ENCODE results near the gene TERT.

DNA sequence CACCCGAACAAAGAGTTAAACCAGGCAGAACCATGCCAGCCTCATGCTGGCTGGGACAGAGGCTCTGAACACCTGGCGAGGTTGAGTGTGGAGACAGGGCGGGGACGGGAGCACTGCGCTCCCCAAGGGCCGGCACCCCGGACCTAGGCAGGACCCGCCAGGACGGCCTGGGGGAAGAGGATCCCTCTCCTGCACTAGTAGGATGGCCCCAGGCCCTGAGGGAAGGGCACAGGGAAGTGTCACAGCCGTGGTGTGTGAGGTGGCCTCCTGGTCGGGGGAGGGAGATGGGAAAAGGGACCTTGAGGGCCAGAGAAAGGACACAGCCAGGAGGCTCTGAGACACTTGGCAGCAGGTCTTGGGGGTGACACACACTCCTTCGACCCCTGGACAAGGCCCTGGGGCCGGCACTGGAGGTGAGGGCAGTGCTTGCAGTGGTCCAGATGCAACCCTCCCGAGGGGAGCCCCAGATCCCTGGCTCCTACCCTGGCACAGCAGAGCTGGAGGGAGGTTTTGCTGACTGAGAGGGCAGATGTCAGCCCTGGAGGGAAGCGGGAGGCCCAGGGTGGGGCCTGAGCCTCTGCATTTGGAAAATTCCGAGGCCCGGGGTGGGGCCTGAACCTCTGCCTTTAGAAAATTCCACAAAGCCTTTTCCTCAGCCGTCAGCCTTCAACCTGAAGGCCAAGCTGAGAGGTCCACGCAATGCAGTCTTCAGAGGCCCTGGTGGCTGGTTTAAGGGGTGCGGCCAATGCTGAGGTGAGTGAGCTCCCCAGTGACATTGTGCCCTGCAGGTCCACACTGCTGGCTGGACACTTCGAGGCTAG is 24.8 kb upstream of the TERT start:
- TF ChIP-seq, protein P1, sequence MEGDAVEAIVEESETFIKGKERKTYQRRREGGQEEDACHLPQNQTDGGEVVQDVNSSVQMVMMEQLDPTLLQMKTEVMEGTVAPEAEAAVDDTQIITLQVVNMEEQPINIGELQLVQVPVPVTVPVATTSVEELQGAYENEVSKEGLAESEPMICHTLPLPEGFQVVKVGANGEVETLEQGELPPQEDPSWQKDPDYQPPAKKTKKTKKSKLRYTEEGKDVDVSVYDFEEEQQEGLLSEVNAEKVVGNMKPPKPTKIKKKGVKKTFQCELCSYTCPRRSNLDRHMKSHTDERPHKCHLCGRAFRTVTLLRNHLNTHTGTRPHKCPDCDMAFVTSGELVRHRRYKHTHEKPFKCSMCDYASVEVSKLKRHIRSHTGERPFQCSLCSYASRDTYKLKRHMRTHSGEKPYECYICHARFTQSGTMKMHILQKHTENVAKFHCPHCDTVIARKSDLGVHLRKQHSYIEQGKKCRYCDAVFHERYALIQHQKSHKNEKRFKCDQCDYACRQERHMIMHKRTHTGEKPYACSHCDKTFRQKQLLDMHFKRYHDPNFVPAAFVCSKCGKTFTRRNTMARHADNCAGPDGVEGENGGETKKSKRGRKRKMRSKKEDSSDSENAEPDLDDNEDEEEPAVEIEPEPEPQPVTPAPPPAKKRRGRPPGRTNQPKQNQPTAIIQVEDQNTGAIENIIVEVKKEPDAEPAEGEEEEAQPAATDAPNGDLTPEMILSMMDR (conservative IDR thresholded peaks at IDR 0.05 in 1 of 2, IDR thresholded peaks at IDR 0.05 in 1 of 2; ENCODE audit: extremely low read depth in 1 of 2, insufficient read depth in 1 of 2, low read depth in 1 of 2, low read length in 2 of 2) = no peak
- TF ChIP-seq EZH2 (IDR thresholded peaks at IDR 0.05; ENCODE audit: borderline replicate concordance, low read length) = no peak

All from mammary epithelial cell (primary cell).